Ovary (tissue), 3 donors: ENCODE measurements around the gene GDI2.
"Not testable (repeated sequence)": the region's sequence is repeated elsewhere in the genome, so short reads cannot be mapped to it uniquely, and the experiment has no call there.

Experiments
- CTCF ChIP-seq, 3 donors: fragments of 450-650 bp in 2 of 3; fragments of 200-600 bp in 1 of 3; IDR thresholded peaks; one replicate each; pipeline versions ENCODE4 v1.5.1 to v1.8.0; 2016 to 2022; ENCODE audit warnings: antibody characterized with exemption in 3 of 3, mild to moderate bottlenecking in 1 of 3
- EP300 ChIP-seq: sonication (generic); formaldehyde crosslinking; IDR thresholded peaks from one replicate; pipeline ENCODE4 v1.6.1; 2017; ENCODE audit warnings: antibody characterized with exemption
- donor health status: DM: no; HTN: no; CAD: no.

GRCh38 chr10:5836181-5836580 is 22.9 kb upstream of the GDI2 start:
- not testable (repeated sequence) for TF ChIP-seq CTCF (IDR thresholded peaks at IDR 0.05); EP300
